Muscle of leg (tissue), 16 donors: Measurements from ENCODE around the gene TMPRSS13. TPM values are rescaled to one million over a fixed set of nuclear protein-coding genes. Genes with fewer than 3 reads are reported as not detected.
"Not testable (repeated sequence)": the region's sequence is repeated elsewhere in the genome, so short reads cannot be mapped to it uniquely, and the experiment has no call there.

Experiments used
- DNase-seq: peaks from one replicate; pipeline ENCODE4 v3.0.0; 2013
- H3K27ac ChIP-seq: one replicate; pipeline ENCODE4 v1.5.1; 2013; ENCODE audit warnings: mild to moderate bottlenecking, low read length, control low read depth
- H3K27me3 ChIP-seq: one replicate; pipeline ENCODE4 v1.6.1; 2013; ENCODE audit warnings: low read length; ENCODE audit not compliant: control insufficient read depth, insufficient read depth
- H3K36me3 ChIP-seq: one replicate; pipeline ENCODE4 v1.6.1; 2013; ENCODE audit warnings: low read length; ENCODE audit not compliant: control insufficient read depth, insufficient read depth
- H3K4me1 ChIP-seq: one replicate; pipeline ENCODE4 v1.6.1; 2013; ENCODE audit warnings: low read length; ENCODE audit not compliant: control insufficient read depth, insufficient read depth
- H3K4me3 ChIP-seq: one replicate; pipeline ENCODE4 v1.5.1; 2013; ENCODE audit warnings: low read length, control low read depth
- H3K9me3 ChIP-seq: replicated peaks from 2 replicates; pipeline ENCODE4 v1.6.1; 2013; ENCODE audit warnings: low read depth, low read length; ENCODE audit not compliant: control insufficient read depth
- WGBS: methylation state at CpG from one replicate; pipeline ENCODE4 v1.1.5; 2013; ENCODE audit warnings: missing lambda C conversion rate; ENCODE audit not compliant: insufficient coverage; 5-methylcytosine and 5-hydroxymethylcytosine counted together
- long read RNA-seq, 11 donors: transcript quantifications; one replicate each; lab custom pipeline, GENCODE V29; 2026
- polyA plus RNA-seq, 8 donors: library from polyadenylated mRNA; unstranded; fragments of 120-200 nt; gene quantifications; one replicate each; pipeline versions ENCODE4 v1.2.1 to v1.2.3, GENCODE V29; 2013; ENCODE audit warnings: inconsistent platforms in 1 of 8, low replicate concordance in 1 of 8; ENCODE audit not compliant: insufficient read length in 8 of 8, insufficient read depth in 1 of 8
- total RNA-seq: library from RNA; stranded (reverse); fragments of 120-200 nt; gene quantifications from one replicate; pipeline ENCODE4 v1.2.4, GENCODE V29; 2013

TMPRSS13 gene
- total RNA-seq (0.09 TPM), polyA plus RNA-seq (1 to 10 TPM in 1 of 8 donors, under 1 TPM in 7; 0.05 to 1.1 (median 0.11) TPM)
- long read RNA-seq, donor 1 = 0 reads
- long read RNA-seq, donor 2 = 0 reads
- long read RNA-seq, donor 3 = 0 reads
- long read RNA-seq, donor 4 = 0 reads
- long read RNA-seq, donor 5 = 0 reads
- long read RNA-seq, donor 6 = 0 reads
- long read RNA-seq, donor 7 = 0 reads
- long read RNA-seq, donor 8 = 0 reads
- long read RNA-seq, donor 9 = 0 reads
- long read RNA-seq, donor 10 = 0 reads
- long read RNA-seq, donor 11 = 0 reads

DNA sequence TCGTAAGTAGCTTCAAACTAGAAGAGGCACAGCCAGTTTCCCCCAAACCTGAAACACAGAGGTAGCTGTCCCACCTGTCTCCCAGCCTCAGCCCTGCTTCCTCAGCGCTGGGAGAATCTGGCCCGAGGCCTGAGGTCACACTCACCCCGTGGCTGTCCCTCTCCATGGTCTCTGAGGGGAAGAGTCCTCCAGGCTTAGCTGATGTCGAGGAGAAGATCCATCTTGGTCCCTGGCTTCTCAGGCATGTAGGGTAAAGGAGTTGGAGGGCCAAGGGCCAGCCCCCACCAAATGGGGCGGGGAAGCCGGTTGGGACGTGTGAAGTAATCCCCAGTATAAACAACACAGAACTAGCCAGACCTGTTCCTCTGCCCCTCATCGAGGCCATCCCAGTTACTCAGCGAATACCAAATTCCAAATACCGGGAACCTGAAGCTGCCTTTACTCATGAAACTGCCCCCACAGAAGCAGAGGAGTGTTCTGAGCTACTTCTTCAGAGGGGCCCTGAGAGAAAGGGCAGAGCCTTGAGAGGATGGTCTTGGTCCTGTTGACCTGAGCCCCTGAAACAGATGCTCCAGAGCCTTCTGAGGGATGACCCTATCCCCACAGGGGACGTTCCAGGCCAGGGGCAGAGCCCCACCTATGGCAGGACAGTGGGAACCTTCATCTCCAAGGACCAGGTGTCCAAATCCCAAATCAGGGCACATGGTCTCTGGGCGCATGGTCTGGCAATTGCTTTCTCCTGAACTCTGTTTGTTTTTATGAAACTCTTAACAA is at the start of gene TMPRSS13:
Gene TMPRSS13 (minus strand): TSS at position 261 of the 774 bp plus-strand sequence. CDS start 95 bp downstream, at position 166.
- Histone ChIP-seq H3K4me1 (peaks cover 28% of the 10 kb centered on the region), H3K27ac (no peak within 1 kb of the TSS), H3K9me3 (no peaks in the 10 kb centered on the region), H3K4me3 (no peak within 1 kb of the TSS), H3K36me3 (no peaks in the 10 kb centered on the region), H3K27me3 (peaks cover 5% of the 10 kb centered on the region)
- 59% methylated on average over 3 of the region's 13 CpGs for WGBS
- DNase-seq = no peak

DNA sequence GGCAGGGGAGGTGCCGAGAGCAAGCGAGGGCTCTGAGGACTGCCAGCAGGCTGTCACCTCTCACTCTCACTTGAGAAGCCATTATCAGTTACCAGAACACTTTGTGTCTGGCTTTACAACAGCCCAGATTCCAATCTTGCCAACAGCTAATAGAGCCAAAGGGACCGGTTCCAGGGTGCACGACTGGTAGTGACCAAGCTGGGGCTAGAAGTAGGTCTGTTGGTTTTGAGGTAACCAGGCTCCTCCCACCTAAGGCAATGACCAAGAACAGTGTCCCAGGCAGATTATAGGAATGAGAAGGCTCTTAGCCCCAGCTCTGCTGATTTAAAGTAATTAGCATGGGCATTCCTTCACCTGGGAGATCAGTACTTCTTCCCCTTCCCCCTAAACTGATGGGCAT is 49.8 kb upstream of the TMPRSS13 start:
- WGBS = 67% methylated on average over 2 of the region's 4 CpGs
- H3K36me3 ChIP-seq = no peaks in the 10 kb centered on the region
- no peak overlapping the region for H3K4me3 ChIP-seq
- H3K27ac ChIP-seq = peak overlapping the region; percentile 62
- H3K9me3 ChIP-seq = no peaks in the 10 kb centered on the region
- H3K4me1 ChIP-seq = peaks cover 6% of the 10 kb centered on the region
- DNase-seq = no peak
- peaks cover 10% of the 10 kb centered on the region for H3K27me3 ChIP-seq

DNA sequence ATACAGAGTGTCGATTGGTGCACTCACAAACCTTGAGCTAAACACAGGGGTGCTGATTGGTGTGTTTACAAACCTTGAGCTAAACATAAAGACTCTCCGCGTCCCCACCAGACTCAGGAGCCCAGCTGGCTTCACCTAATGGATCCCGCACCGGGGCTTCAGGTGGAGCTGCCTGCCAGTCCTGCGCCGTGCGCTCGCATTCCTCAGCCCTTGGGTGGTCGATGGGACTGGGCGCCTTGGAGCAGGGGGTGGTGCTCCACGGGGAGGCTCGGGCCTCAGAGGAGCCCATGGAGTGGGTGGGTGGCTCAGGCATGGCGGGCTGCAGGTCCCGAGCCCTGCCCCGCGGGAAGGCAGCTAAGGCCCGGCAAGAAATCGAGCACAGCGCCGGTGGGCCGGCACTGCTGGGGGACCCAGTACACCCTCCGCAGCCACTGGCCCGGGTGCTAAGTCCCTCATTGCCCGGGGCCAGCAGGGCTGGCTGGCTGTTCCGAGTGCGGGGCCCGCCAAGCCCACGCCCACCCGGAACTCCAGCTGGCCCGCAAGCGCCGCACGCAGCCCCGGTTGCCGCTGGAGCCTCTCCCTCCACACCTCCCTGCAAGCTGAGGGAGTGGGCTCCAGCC is 49.2 kb upstream of the TMPRSS13 start:
- WGBS = 95% methylated on average over 23 of the region's 36 CpGs
- H3K4me1 ChIP-seq, DNase-seq, H3K9me3 ChIP-seq, H3K36me3 ChIP-seq, H3K27ac ChIP-seq, H3K4me3 ChIP-seq: not testable (repeated sequence)
- peaks cover 10% of the 10 kb centered on the region for H3K27me3 ChIP-seq

- H3K4me1 ChIP-seq, H3K36me3 ChIP-seq, H3K4me3 ChIP-seq, H3K9me3 ChIP-seq, H3K27me3 ChIP-seq, DNase-seq: not testable (repeated sequence)
- 66% methylated on average over 20 of the region's 23 CpGs for WGBS
- H3K27ac ChIP-seq = peak overlapping the region; percentile 15
Observed at GRCh38 chr11:117977612-117978264, 48.5 kb upstream of the TMPRSS13 start.

DNA sequence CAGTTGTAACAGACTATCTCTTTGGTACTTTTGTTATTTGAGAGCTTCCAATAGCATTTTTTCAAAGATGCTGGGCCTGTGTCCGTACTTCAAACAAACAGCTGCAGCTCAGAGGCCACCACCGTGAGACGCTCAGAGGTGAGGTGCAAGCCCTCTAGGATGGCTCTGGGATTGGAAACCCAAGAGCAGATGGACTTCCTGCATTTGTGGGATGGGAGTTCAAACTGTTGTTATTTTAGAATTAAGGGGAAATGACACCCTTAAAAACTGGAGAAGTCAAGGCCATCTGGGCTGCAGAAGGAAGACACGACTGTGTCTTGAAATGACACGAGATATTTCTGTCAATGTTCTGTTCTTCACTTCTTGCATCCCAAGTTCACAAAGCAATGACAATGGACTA is 47.8 kb upstream of the TMPRSS13 start:
- peaks cover 8% of the 10 kb centered on the region for H3K27me3 ChIP-seq
- no peaks in the 10 kb centered on the region for H3K9me3 ChIP-seq
- H3K4me1 ChIP-seq = peaks cover 6% of the 10 kb centered on the region
- WGBS = 69% methylated on average over 5 of the region's 5 CpGs
- peak overlapping the region; percentile 7 for H3K27ac ChIP-seq
- DNase-seq = peak; percentile 60
- H3K36me3 ChIP-seq = no peaks in the 10 kb centered on the region
- no peak overlapping the region for H3K4me3 ChIP-seq

- Histone ChIP-seq H3K4me3 (no peak overlapping the region), H3K4me1 (peaks cover 6% of the 10 kb centered on the region), H3K36me3 (no peaks in the 10 kb centered on the region), H3K9me3 (no peaks in the 10 kb centered on the region), H3K27ac (no peak overlapping the region), H3K27me3 (peaks cover 8% of the 10 kb centered on the region)
- DNase-seq = no peak
- 77% methylated on average over 4 of the region's 4 CpGs for WGBS
Observed at GRCh38 chr11:117976445-117976844, 47.2 kb upstream of the TMPRSS13 start.

DNA sequence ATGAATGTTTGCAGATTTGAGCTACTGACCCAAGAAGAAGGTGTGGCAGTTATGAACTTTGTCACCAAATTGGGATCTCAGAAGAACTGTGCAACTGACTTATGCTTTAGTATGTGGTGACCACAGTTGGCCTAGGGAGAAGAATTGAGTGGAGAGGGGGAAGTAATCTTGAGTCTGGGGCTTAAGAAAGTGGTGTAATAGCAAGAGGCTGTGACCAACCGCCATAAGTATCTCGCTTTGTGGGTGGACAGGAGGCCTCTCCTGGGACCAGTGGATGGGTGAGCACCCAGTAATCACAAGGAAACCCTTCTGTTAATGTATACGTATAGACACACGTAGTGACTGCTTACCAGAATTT is 44.3 kb upstream of the TMPRSS13 start:
- no CpG with 5 or more reads among the region's 4 CpGs for WGBS
- no peak overlapping the region for H3K4me3 ChIP-seq
- no peak for DNase-seq
- H3K4me1 ChIP-seq = peaks cover 6% of the 10 kb centered on the region
- H3K27ac ChIP-seq = no peak overlapping the region
- H3K36me3 ChIP-seq = no peaks in the 10 kb centered on the region
- H3K27me3 ChIP-seq = no peaks in the 10 kb centered on the region
- H3K9me3 ChIP-seq = no peaks in the 10 kb centered on the region

DNA sequence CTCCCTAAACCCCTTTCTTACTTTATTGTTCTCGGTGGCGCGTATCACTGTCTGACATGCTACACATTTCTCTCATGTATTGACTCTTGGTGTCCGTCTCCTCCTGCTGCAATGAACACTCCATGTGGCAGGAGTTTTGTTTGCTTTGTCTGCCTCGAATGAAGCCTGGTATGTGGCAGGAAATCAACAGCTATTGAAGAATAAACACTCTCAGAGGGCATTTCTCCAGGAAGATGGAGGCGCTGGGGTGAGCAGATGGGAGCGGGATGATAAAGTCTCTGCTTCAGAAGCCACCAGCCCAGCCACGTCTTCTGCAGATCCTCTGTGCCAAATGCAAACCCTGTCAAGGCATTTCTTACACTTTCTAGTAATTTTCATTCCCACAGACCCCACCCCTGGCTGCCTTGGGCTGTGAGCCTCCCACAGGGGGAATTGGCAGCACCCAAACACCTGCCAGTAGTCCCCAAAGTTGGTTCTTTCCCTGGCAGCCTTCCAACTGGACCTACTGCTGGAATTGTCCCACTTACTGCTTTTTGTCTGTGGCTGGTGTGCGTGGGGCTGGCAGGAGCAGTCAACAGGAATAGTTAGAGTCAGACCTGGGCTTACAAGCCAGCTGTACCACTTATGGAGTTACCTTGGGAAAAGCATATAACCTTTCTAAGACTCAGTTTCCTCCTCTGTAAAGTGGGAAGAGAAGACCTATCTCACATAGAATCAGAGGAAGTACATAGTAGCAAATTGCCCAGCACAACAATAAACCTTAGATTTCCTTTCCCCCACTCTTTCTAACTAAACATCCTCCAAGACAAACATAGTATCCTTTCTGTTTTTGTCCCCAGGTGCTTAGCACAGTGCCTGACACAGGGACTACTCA is 43.7 kb upstream of the TMPRSS13 start:
- Histone ChIP-seq H3K27ac (no peak overlapping the region), H3K4me1 (peaks cover 6% of the 10 kb centered on the region)
- 52% methylated on average over 3 of the region's 9 CpGs for WGBS

GRCh38 chr11:117972044-117972443 is 42.8 kb upstream of the TMPRSS13 start:
- DNase-seq = no peak
- H3K36me3 ChIP-seq = no peaks in the 10 kb centered on the region
- no peak overlapping the region for H3K27ac ChIP-seq
- H3K4me3 ChIP-seq = no peak overlapping the region
- WGBS = 89% methylated on average over 5 of the region's 10 CpGs
- H3K9me3 ChIP-seq = no peaks in the 10 kb centered on the region
- peaks cover 6% of the 10 kb centered on the region for H3K4me1 ChIP-seq
- no peaks in the 10 kb centered on the region for H3K27me3 ChIP-seq

More for the DNA sequence above, 43.7 kb upstream of the TMPRSS13 start:
- no peak for DNase-seq
- H3K9me3 ChIP-seq = no peaks in the 10 kb centered on the region
- H3K27me3 ChIP-seq = no peaks in the 10 kb centered on the region
- no peak overlapping the region for H3K4me3 ChIP-seq
- no peaks in the 10 kb centered on the region for H3K36me3 ChIP-seq
